Smooth muscle cell of the brain vasculature (primary cell): ENCODE data around the gene IL10.
"Not testable (repeated sequence)": the region's sequence is repeated elsewhere in the genome, so short reads cannot be mapped to it uniquely, and the experiment has no call there.

Experiments
- DNase-seq: peaks from one replicate; pipeline ENCODE4 v3.0.0-alpha.2; 2012; ENCODE audit warnings: low read depth, low spot score

IL10 gene

GRCh38 chr1:206765771-206766170 is 6.5 kb downstream of the IL10 start:
- not testable (repeated sequence) for DNase-seq

- not testable (repeated sequence) for DNase-seq
Observed at GRCh38 chr1:206762741-206763364, 9.4 kb downstream of the IL10 start.

GRCh38 chr1:206761159-206761768 is 11.0 kb downstream of the IL10 start:
- no peak for DNase-seq

GRCh38 chr1:206760590-206760989 is 11.7 kb downstream of the IL10 start:
- DNase-seq: no peak

GRCh38 chr1:206757524-206758266 is 14.6 kb downstream of the IL10 start:
- no peak for DNase-seq

GRCh38 chr1:206754011-206754410 is 18.3 kb downstream of the IL10 start:
- DNase-seq: no peak

- DNase-seq: no peak
Observed at GRCh38 chr1:206753141-206753540, 19.2 kb downstream of the IL10 start.

- DNase-seq: no peak
Observed at GRCh38 chr1:206752481-206752880, 19.8 kb downstream of the IL10 start.

- no peak for DNase-seq
Observed at GRCh38 chr1:206751891-206752290, 20.4 kb downstream of the IL10 start.

- DNase-seq: no peak
Observed at GRCh38 chr1:206748348-206749030, 23.8 kb downstream of the IL10 start.

- no peak for DNase-seq
Observed at GRCh38 chr1:206745301-206745700, 27.0 kb downstream of the IL10 start.

- no peak for DNase-seq
Observed at GRCh38 chr1:206744683-206745082, 27.6 kb downstream of the IL10 start.

- no peak for DNase-seq
Observed at GRCh38 chr1:206742719-206743383, 29.4 kb downstream of the IL10 start.

- DNase-seq: no peak
Observed at GRCh38 chr1:206741142-206741701, 31.1 kb downstream of the IL10 start.

- DNase-seq: no peak
Observed at GRCh38 chr1:206739411-206740076, 32.8 kb downstream of the IL10 start.

GRCh38 chr1:206738370-206739366 is 33.6 kb downstream of the IL10 start:
- DNase-seq: no peak

GRCh38 chr1:206737729-206738201 is 34.5 kb downstream of the IL10 start:
- no peak for DNase-seq

GRCh38 chr1:206736878-206737728 is 35.2 kb downstream of the IL10 start:
- no peak for DNase-seq
